ENCODE measurements around the gene PAM16.
"Not testable (repeated sequence)": the region's sequence is repeated elsewhere in the genome, so short reads cannot be mapped to it uniquely, and the experiment has no call there.

PAM16 gene

DNA sequence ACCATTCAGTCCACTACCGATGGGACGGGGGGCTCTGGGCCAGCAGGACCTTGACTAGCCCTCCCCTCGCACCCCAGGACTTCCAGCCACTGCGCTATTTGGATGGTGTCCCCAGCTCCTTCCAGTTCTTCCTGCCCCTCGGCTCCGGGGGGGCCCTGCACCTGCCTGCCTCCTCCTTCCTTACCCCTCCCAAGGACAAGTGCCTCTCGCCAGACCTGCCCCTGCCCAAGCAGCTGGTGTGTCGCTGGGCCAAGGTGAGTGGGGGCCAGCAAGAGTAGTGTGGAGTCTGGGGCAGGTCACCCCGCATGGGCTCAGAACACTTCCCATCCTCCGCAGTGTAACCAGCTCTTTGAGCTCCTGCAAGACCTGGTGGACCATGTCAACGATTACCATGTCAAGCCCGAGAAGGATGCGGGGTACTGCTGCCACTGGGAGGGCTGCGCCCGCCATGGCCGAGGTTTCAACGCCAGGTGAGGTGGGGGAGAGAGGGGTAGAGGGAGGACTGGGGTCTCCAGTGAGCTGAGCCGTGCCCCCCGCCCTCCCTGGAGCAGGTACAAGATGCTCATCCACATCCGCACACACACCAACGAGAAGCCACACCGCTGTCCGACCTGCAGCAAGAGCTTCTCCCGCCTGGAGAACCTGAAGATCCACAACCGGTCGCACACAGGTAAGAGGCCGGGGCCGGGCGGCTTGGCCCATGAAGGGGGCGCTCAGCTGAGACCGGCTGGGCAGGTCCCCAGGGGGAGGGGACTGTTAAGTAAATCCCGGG, 16.2 kb downstream of the PAM16 start:
- DNase-seq (ENCODE audit: low read depth): no peak

DNA sequence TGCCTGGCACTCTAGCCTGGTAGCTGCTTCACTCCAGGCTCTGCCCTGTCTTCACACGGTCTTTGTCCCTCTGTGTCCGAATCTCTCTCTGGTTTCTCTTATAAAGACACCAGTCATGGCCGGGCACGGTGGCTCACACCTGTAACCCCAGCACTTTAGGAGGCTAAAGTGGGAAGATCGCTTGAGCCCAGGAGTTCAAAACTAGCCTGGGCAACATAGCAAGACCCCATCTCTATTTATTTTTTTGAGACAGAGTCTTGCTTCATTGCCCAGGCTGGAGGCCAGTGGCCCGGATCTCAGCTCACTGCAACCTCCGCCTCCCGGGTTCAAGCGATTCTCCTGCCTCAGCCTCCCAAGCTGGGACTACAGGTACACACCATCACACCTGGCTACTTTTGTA, 17.4 kb downstream of the PAM16 start:
- not testable (repeated sequence) for DNase-seq (ENCODE audit: low read depth)

DNA sequence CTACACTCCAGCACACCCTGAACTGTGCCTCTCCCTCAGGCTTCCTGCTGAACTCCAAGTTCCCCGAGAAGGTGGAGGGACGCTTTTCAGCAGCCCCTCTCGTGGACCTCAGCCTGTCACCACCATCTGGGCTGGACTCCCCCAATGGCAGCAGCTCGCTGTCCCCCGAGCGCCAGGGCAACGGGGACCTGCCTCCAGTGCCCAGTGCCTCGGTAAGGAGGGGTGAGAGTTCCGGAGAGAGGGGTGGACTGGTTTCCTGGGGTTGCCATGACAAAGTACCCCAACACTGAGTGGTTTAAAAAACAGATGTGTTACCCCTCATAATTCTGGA, 17.8 kb downstream of the PAM16 start:
- DNase-seq (ENCODE audit: low read depth): no peak

DNA sequence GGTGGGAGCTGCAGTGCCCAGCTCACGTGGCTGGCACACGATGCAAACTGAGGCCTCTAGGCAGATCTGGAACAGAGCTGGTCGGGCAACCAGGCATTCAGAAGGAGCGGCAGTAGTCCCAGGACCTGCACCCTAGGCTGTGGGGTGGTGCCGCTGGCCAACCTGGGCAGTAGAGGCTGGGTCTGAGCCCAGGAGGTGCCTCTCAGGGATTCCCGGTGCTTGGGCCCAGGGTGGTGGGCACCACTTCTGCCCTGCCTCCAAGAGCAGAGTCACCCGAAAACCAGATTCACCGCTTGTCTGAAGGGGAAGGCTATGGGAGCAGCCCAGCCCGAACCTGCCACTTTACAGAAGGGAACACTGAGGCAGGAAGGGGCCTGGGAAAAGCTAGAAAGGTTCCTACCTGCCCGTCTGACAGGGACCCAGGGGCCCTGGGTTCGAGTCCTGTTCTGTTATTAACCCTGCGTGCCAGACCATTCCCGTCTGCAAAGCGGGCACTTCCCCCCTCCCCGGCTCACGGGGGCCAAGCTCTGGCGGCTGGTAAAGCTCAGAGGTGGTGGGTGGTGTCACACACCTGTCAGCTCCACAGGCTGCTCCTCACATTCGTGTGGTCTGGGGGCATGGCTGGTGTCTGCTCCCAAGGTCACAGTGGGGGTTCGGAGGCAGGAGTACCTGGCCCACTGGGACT, 18.4 kb downstream of the PAM16 start:
- no peak for DNase-seq (ENCODE audit: low read depth)

DNA sequence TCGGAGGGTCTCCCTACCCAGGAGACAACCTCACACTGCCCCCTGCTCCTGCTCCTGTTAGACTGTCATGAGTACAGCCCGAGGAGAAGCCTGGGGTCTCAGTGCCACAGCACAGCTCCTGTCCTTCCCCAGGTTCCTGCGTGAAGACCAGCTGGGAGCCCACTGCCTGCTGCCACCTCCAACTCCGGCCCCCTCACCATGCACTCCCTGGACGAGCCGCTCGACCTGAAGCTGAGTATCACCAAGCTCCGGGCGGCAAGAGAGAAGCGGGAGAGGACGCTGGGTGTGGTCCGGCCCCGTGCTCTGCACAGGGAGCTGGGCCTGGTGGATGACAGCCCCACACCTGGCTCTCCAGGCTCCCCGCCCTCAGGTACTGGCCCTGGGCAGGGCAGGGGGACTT, 19.0 kb downstream of the PAM16 start:
- DNase-seq (ENCODE audit: low read depth): no peak

DNA sequence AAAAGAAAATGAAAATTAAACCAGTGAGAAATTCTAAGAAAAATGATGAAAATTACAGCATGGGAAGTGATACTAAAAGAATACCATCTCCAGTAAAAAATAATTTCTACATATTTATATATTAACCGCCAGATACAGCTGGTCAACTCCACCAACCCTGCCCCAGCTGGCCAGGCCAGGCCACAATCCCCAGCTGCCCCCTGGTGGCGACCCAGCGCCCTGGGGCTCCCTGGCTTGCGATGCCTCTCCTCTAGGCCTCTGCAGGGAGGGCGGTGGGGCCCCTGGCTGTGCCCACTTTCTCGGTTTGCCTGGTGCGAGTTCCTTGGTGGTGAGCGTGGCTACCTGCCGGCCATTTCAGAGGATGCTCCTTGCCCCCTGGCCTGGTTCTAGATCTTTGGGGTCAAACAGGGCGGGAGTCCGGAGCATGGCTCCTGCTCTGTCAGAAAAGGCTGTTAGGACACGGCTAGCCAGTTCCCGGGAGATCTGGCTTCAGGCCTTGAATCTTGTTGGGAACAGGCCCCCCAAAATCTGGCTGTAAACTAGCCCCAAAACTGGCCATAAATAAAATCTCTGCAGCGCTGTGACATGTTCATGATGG, 20.7 kb downstream of the PAM16 start:
- DNase-seq (ENCODE audit: low read depth): peak; percentile 54

DNA sequence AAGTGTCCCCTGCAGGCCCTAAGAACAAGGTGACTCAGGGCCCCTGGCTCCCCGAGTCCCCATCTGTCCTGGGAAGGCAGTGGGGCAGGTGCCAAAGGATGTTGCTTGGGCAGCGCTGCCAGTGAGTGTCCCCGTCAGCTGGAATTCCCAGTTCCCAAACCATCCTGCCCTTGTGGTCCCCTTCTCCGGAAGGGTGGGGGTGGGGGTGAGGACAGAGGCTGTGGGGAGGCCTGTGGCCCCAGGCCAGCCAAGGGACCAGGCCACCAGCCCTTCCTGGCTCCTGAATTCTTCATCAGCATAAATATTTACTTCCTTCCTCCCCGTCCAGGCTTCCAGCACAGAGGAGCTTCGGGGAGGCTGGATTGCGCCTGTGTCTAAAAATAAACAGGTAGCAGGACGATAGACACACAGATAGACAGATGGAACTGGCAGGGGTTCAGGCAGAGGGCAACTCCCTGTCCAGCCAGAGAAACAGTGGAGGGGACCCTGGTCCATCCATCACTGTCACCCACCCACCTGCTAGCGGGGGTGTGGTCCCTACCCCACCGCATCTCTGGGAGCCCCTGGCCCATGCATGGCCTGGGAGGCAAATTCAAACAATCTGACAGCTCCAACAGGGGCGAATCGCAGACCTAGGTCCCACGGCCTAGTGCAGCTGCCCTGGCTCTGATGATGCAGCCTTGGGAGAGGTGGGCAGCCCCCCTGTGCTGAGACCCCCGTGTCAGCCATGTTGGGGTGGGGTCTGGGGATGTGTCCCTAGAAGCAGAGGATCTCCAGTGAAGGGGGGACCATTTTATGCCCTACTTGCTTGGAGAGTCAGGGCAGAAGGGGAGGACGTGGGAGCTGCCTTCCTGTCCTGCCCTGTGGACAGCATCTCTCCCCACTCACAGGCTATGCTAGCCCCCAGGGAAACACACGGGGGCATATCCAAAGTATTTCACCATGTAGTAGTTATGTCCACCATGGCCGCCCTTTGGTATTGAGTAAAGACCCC, 22.0 kb downstream of the PAM16 start:
- DNase-seq (ENCODE audit: low read depth): no peak

DNA sequence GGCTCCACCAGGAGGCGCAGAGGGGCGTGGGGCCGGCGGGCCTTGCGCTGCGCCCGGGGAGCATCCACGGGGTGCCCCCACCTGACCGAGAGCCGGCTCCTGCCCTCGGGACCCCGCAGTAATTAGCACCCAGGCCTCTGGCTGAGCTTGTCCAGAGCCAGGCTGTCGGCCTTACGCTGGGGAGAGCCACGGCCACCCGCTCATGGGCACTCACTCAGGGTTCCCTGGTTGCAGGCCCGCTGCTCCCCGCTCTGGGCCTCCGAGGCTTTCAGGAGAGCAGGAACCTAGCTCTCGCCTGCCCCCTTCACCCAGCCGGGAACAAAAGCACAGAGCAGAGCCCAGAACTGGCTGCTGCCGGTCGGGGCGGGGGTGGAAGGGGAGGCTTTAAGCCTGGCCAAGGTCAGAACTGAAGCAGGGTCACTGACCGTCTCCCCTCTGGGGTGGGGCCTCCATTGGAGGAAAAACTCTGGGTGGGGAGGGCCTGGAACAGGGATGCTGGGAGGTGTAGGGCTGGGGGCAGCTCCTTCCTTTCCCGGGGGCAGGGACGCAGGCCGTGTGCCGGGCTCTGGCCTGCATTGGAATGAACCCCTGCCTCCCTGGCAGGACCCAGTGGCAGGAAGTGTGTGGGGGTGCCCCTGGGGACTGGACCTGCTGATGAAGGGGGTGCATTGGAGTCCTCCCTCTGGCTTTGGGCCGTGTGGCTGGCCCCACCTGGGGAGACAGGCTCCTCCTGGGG, 22.9 kb downstream of the PAM16 start:
- peak; percentile 76 for DNase-seq (ENCODE audit: low read depth)

DNA sequence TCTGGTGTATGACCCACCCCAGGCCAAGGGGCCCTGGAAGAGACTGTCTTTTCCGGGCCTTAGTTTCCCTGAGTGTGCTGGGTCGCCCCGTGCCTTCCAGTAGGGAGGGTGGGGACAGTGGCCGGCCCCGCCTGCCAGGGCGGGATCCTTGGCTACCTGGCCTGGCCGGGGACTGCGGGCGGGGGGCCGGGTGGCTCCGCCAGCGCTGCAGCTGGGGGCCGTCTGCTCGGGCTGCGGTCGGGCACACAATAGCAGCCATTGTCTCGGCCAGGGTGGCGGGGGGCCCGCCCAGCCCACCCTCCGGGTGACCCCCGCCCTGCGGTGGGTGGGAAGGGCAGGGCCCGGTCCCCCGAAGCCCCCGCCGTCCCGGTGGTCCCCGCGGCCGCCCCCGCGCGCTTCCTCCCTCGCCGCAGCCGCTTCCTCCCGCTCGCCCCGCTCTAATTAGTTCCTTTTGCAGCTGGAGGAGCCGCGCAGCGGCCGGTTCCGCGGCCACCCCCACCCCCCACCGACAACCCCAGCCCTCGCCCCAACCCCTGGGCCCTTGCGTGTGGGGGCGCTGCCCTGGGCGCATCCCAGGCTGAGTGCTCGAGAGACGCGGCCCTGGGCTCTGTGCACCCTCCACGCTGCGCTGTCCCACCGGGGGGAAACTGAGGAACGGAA, 23.6 kb downstream of the PAM16 start:
- DNase-seq (ENCODE audit: low read depth): no peak

DNA sequence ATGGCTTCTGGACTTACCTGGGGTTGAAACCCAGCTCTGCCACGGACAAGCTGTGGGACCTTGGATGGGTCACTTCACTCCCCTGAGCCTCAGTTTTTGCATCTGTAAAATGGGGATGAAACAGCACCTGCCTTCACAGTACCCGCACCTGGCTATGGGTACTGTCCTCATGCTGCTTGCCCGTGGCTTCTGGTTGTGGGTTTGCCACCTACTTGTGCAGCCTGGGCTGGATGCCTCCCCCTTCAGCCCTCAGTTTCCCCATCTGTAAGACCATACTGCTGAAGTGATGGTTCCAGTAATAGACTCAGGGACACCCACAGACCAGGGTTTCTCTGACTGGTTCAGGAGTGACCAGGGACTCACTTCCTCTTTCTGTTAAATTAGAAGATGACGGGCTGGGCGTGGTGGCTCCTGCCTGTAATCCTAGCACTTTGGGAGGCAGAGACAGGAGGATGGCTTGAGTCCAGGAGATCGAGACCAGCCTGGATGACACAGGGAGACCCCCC, 25.8 kb downstream of the PAM16 start:
- DNase-seq (ENCODE audit: low read depth): no peak

DNA sequence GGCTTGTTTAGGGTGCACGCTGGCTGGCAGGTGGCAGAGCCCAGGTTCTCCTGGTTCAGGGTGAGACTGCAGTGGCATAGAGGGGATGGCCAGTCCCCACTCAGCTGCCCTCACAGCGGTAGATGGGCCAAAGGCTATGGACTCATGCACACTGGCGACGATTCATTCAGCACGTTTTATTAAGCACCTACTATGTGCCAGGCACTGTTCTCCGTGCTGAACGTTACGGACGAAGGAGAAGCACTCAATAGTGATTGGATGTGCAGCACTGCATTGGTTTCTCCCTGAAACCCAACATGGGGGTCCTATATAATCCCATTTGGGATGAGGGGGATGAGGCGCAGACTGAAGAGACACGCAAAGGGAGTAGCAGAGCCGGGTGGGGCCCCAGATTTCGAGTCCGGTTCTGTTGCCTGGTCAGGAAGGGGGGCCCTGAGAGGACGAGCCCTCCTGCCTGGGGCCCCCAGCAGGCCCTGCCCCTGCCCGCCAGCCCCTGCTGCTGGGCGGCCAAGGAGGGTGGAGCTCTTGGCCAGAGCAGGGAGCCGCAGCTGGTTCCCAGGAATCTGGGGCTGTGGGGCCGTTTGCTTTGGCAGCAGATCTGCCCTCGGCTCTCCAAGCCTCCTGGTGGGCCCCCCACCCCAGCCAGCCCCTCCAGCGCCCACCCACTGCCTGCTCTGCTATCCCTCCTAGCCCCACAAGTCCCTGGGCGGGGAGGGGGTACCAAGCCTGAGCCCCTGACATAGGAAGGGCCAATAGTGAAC, 26.4 kb downstream of the PAM16 start:
- no peak for DNase-seq (ENCODE audit: low read depth)

DNA sequence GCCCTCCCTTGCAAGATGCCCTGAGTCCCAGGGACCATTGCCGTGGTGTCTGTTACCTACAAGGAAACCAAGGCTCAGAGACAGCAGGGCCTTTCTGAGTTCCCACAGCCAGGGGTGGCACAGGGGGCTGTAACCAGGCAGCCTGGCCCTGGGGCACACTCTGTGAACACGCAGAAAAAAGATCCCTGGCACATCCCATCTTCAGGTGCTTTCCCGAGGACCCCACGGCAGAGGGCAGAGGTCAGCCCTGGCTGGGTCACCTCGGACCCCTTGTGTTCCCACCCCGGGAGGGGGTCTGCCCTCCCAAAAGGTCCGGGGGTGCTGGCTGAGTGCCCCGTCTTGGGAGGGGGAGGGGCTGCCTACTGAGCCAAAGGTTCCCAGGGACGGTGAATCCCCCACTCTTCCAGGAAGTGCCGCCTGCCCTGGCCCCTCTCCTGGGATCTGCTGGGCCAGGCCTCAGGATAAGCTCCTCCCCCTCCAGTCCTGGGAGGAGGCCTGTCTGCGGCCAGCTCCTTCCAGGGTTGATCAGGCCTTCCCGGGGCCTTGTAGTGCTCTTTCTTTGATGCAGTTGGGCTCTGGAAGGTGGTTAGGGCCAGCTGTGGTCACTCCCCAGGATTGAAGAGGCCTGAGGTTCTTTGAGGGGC, 27.2 kb downstream of the PAM16 start:
- peak; percentile 65 for DNase-seq (ENCODE audit: low read depth)

DNA sequence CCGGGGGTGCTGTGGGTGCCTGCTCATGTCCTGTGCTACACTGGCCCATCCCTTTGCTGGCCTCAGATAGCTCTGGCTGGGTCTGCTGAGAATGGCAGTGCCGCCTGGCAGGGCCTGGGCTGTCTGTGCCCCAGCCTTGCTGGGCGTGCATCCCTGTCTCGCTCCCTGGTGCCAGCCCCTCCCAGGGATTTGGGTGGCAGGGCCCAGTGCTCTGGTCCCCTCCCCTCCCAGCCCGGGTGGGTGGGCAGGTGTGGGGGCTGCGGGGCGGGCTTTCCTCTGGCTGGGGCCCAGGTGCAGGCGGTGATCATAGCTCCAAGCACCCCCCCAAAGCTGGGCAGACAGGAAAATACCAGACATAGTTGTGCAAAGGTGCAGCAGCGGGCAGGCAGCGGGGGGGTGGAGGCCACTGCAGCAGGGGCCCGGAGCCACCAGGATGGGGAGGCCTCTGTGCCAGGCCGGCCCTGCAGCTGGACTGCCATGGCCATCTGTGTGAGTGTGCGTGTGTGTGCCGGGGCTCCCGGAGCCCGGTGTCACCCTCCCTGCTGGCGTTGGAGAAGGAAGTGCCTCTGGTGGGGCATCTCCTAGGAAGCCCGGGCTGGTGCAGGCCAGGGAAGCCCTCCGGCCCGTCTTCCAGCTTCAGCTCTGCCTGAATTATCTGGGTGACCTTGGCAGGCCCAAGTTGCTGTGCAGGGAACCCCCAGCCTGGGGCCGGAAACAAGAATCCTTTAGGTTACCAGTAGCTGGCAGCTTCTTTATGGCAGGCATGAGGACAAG, 27.9 kb downstream of the PAM16 start:
- DNase-seq (ENCODE audit: low read depth): no peak

DNA sequence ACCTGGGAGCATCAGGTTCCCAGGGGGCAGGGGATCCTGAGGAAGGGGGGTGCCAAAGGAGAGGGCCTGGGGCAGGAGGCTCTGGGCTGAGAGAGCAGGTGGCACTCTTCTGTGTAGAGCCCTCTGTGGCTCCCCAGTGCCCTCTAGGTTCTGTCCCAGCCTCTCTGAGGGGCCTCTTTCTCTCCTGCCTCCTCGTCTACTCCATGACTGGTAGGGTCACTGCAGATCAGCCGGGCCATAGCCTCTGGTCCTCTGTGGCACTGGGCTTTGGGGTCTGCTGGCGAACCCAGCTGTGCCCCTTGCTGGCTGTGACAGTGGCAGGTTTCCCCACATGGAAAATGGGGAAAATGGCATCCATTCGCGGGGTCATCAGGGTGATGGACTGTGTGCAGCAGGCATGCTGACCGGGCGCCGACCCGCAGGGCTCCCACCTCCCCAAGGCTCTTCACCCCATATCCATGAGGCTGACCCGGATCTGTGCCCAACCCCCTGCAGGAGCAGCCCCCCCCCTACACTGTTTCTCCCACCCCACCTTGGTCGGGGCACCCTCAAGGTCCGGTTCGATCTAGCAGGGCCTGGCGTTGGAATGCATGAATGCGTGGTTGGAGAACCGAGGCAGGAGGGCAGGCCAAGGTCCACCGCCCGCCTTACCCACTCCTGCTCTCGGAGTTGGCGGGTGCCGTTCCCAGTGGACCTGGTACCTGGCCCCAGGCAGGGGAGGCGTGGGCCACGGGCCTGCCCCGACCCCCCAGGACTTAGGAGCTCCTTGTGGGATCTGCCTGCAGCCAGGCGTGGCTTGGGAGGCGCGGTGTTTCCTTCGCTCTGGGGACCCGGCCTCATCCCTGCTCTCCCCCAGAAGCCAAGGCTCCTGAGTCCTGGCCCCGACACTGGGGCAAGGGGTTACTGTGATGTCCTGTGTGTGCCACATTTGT, 28.7 kb downstream of the PAM16 start:
- DNase-seq (ENCODE audit: low read depth): no peak

DNA sequence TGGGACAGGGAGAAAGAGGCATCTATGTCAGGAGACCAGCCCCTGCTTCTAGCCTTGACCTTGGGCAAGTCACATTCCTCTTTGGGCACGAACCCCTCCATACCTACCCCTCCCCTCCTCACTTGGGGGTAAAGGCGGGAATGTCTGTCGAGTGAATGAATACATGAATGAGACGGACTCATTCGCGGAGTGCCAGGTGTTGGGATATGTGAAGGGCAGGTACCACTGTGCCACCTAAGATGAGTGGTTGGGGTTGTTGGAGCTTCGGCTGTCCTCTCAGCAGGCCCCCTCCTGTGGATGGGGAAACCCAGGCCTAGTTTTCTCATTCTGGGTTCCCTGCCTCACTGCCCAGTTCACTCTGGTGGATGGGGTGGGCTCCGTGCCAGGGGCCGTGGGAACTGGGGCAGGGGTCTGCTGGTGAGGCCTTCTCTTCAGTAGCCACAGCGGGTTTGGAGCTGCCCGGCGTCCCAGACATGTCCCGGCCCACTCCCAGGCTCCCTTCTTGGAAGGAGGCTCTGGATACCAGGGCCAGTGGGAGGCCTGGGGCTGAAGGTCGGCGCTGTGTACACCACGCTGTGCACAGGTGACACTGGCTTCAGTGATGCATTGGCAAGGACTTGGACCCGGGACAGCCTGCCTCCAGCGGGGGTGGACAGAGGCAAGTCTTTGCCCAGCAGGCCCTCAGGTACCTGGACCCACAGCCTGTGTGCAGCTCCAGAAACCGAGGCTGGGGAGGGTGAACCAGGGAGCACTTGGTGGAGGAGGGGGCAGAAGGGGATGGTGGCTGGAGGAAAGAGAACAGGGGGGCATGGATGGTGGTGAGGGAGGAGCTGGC, 29.6 kb downstream of the PAM16 start:
- DNase-seq (ENCODE audit: low read depth): no peak

DNA sequence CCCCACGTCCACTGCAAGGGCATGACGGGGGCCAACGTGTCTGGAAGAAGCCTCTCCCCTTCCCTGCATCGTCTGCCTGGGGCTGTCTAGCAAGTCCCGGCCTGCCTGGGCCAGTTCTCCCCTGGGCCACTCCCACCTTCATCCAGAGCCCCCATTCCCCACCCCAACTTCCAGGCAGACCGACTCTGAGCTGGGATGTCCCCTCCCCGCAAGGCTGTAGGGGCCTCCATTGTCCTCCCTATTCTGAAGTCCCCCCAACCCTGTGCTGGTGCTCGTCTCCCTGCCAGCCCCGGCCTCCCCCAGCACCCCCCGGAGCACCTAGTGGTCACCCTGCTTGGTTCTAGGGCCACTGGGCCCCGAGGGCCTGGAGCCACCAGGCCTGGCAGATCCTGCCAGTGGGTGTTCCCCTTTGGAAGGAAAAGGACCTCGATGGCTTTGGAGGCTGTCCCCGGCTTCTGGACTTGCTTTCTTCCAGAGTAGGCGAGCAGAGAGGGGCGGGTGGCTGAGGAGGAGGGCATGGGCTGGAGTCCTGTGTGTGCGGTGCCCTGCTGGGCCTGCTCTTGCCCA, 30.5 kb downstream of the PAM16 start:
- no peak for DNase-seq (ENCODE audit: low read depth)

Measured in amniotic epithelial cell (primary cell).